ENCODE data around the gene TPRA1.

TPRA1 gene

GRCh38 chr3:127572186-127572585 lies 18.3 kb downstream of the TPRA1 start:
- DNase-seq (no peak), ATAC-seq (no peak)
- H3K27me3 Mint-ChIP-seq = no peaks in the 10 kb centered on the region
- no peak overlapping the region for H3K27ac Mint-ChIP-seq
- H3K9me3 Mint-ChIP-seq = no peaks in the 10 kb centered on the region
- H3K4me1 Mint-ChIP-seq = peaks cover 5% of the 10 kb centered on the region
- H3K36me3 Mint-ChIP-seq (ENCODE audit: low read depth) = peaks cover 4% of the 10 kb centered on the region
- no peak overlapping the region for H3K4me3 Mint-ChIP-seq

- Mint-ChIP-seq H3K27ac (no peak overlapping the region), H3K4me1 (peaks cover 5% of the 10 kb centered on the region), H3K4me3 (no peak overlapping the region)
Measured at GRCh38 chr3:127570520-127570919, 20.0 kb downstream of the TPRA1 start.

GRCh38 chr3:127569160-127569559 lies 21.4 kb downstream of the TPRA1 start:
- peaks cover 1% of the 10 kb centered on the region for H3K36me3 Mint-ChIP-seq (ENCODE audit: low read depth)
- H3K4me1 Mint-ChIP-seq = no peaks in the 10 kb centered on the region
- peaks cover 3% of the 10 kb centered on the region for H3K27me3 Mint-ChIP-seq
- no peak overlapping the region for H3K27ac Mint-ChIP-seq
- DNase-seq = no peak
- no peak overlapping the region for H3K4me3 Mint-ChIP-seq
- ATAC-seq = no peak
- no peaks in the 10 kb centered on the region for H3K9me3 Mint-ChIP-seq

More at GRCh38 chr3:127570520-127570919, 20.0 kb downstream of the TPRA1 start:
- H3K36me3 Mint-ChIP-seq (ENCODE audit: low read depth) = peaks cover 4% of the 10 kb centered on the region
- no peaks in the 10 kb centered on the region for H3K27me3 Mint-ChIP-seq
- no peaks in the 10 kb centered on the region for H3K9me3 Mint-ChIP-seq
- no peak for ATAC-seq
- DNase-seq = no peak

GRCh38 chr3:127568586-127568985 lies 21.9 kb downstream of the TPRA1 start:
- H3K9me3 Mint-ChIP-seq = no peaks in the 10 kb centered on the region
- H3K36me3 Mint-ChIP-seq (ENCODE audit: low read depth) = no peaks in the 10 kb centered on the region
- no peaks in the 10 kb centered on the region for H3K4me1 Mint-ChIP-seq
- ATAC-seq (no peak), DNase-seq (no peak)
- no peak overlapping the region for H3K27ac Mint-ChIP-seq
- peaks cover 7% of the 10 kb centered on the region for H3K27me3 Mint-ChIP-seq
- no peak overlapping the region for H3K4me3 Mint-ChIP-seq

- DNase-seq = no peak
- Mint-ChIP-seq H3K27me3 (peaks cover 7% of the 10 kb centered on the region), H3K4me1 (no peaks in the 10 kb centered on the region), H3K9me3 (no peaks in the 10 kb centered on the region), H3K4me3 (no peak overlapping the region), H3K27ac (no peak overlapping the region), H3K36me3 (ENCODE audit: low read depth) (no peaks in the 10 kb centered on the region)
- no peak for ATAC-seq
Measured at GRCh38 chr3:127566833-127567232, 23.7 kb downstream of the TPRA1 start.

GRCh38 chr3:127565711-127566110 lies 24.8 kb downstream of the TPRA1 start:
- no peak overlapping the region for H3K4me3 Mint-ChIP-seq
- no peaks in the 10 kb centered on the region for H3K4me1 Mint-ChIP-seq
- ATAC-seq (no peak), DNase-seq (no peak)
- H3K36me3 Mint-ChIP-seq (ENCODE audit: low read depth) = no peaks in the 10 kb centered on the region
- peaks cover under 1% of the 10 kb centered on the region for H3K9me3 Mint-ChIP-seq
- H3K27me3 Mint-ChIP-seq = peaks cover 7% of the 10 kb centered on the region
- no peak overlapping the region for H3K27ac Mint-ChIP-seq

GRCh38 chr3:127560051-127560787 lies 30.3 kb downstream of the TPRA1 start:
- Mint-ChIP-seq H3K4me1 (peaks cover 3% of the 10 kb centered on the region), H3K27me3 (peaks cover 7% of the 10 kb centered on the region), H3K36me3 (ENCODE audit: low read depth) (peaks cover 6% of the 10 kb centered on the region), H3K27ac (no peak overlapping the region), H3K4me3 (no peak overlapping the region), H3K9me3 (peaks cover 12% of the 10 kb centered on the region)
- ATAC-seq = no peak
- DNase-seq = no peak

GRCh38 chr3:127556565-127556964 lies 34.0 kb downstream of the TPRA1 start:
- H3K4me3 Mint-ChIP-seq = no peak overlapping the region
- DNase-seq (no peak), ATAC-seq (no peak)
- no peak overlapping the region for H3K27ac Mint-ChIP-seq
- H3K4me1 Mint-ChIP-seq = peaks cover 3% of the 10 kb centered on the region
- peaks cover 6% of the 10 kb centered on the region for H3K36me3 Mint-ChIP-seq (ENCODE audit: low read depth)
- H3K27me3 Mint-ChIP-seq = no peaks in the 10 kb centered on the region
- peaks cover 12% of the 10 kb centered on the region for H3K9me3 Mint-ChIP-seq

GRCh38 chr3:127555108-127555507 lies 35.4 kb downstream of the TPRA1 start:
- peaks cover 5% of the 10 kb centered on the region for H3K9me3 Mint-ChIP-seq
- no peak overlapping the region for H3K4me3 Mint-ChIP-seq
- no peak for ATAC-seq
- peaks cover 6% of the 10 kb centered on the region for H3K36me3 Mint-ChIP-seq (ENCODE audit: low read depth)
- no peaks in the 10 kb centered on the region for H3K27me3 Mint-ChIP-seq
- DNase-seq = no peak
- peaks cover 2% of the 10 kb centered on the region for H3K4me1 Mint-ChIP-seq
- H3K27ac Mint-ChIP-seq = no peak overlapping the region

GRCh38 chr3:127552038-127552437 lies 38.5 kb downstream of the TPRA1 start:
- Mint-ChIP-seq H3K27me3 (no peaks in the 10 kb centered on the region), H3K27ac (no peak overlapping the region), H3K4me3 (no peak overlapping the region), H3K9me3 (no peaks in the 10 kb centered on the region), H3K36me3 (ENCODE audit: low read depth) (no peaks in the 10 kb centered on the region), H3K4me1 (peaks cover 5% of the 10 kb centered on the region)
- ATAC-seq = no peak
- no peak for DNase-seq

GRCh38 chr3:127551178-127551577 lies 39.4 kb downstream of the TPRA1 start:
- H3K27ac Mint-ChIP-seq = no peak overlapping the region
- no peaks in the 10 kb centered on the region for H3K36me3 Mint-ChIP-seq (ENCODE audit: low read depth)
- no peak overlapping the region for H3K4me3 Mint-ChIP-seq
- DNase-seq (no peak), ATAC-seq (no peak)
- no peaks in the 10 kb centered on the region for H3K9me3 Mint-ChIP-seq
- peaks cover 7% of the 10 kb centered on the region for H3K4me1 Mint-ChIP-seq
- H3K27me3 Mint-ChIP-seq = no peaks in the 10 kb centered on the region

- Mint-ChIP-seq H3K4me3 (no peak overlapping the region), H3K4me1 (peaks cover 7% of the 10 kb centered on the region), H3K36me3 (ENCODE audit: low read depth) (no peaks in the 10 kb centered on the region), H3K27me3 (no peaks in the 10 kb centered on the region), H3K9me3 (no peaks in the 10 kb centered on the region), H3K27ac (no peak overlapping the region)
- ATAC-seq (no peak), DNase-seq (no peak)
Measured at GRCh38 chr3:127550468-127551157, 39.9 kb downstream of the TPRA1 start.

GRCh38 chr3:127549826-127550467 lies 40.6 kb downstream of the TPRA1 start:
- ATAC-seq (no peak), DNase-seq (no peak)
- Mint-ChIP-seq H3K4me3 (no peak overlapping the region), H3K4me1 (peaks cover 7% of the 10 kb centered on the region), H3K27me3 (no peaks in the 10 kb centered on the region), H3K9me3 (no peaks in the 10 kb centered on the region), H3K36me3 (ENCODE audit: low read depth) (no peaks in the 10 kb centered on the region), H3K27ac (no peak overlapping the region)

GRCh38 chr3:127547761-127548605 lies 42.5 kb downstream of the TPRA1 start:
- peak; percentile 85 for DNase-seq
- H3K4me3 Mint-ChIP-seq = peak overlapping the region; percentile 58
- peak; percentile 79 for ATAC-seq
- no peaks in the 10 kb centered on the region for H3K27me3 Mint-ChIP-seq
- H3K9me3 Mint-ChIP-seq = no peaks in the 10 kb centered on the region
- no peaks in the 10 kb centered on the region for H3K36me3 Mint-ChIP-seq (ENCODE audit: low read depth)
- H3K4me1 Mint-ChIP-seq = peaks cover 7% of the 10 kb centered on the region
- no peak overlapping the region for H3K27ac Mint-ChIP-seq

Measured in activated naive CD8-positive, alpha-beta T cell treated with anti-CD3 and anti-CD28 coated beads, Interleukin-2, amount 50 U/mL, for 24 hours (primary cell).